Glutamatergic neuron (in vitro differentiated cells): Measurements from ENCODE around the gene OBI1. TPM values are rescaled to one million over a fixed set of nuclear protein-coding genes. Genes with fewer than 3 reads are reported as not detected.

Experiments used
- DNase-seq: peaks from one replicate; pipeline ENCODE4 v3.0.0; 2022
- H3K27ac Mint-ChIP-seq: one replicate; pipeline ENCODE4 v1.8.0; 2020; ENCODE audit warnings: mild to moderate bottlenecking, mixed read lengths, inconsistent platforms; ENCODE audit not compliant: unreplicated experiment
- H3K27me3 Mint-ChIP-seq: one replicate; pipeline ENCODE4 v1.8.0; 2020; ENCODE audit warnings: mild to moderate bottlenecking, moderate library complexity, mixed read lengths, inconsistent platforms; ENCODE audit not compliant: unreplicated experiment
- H3K36me3 Mint-ChIP-seq: one replicate; pipeline ENCODE4 v1.8.0; 2020; ENCODE audit warnings: mild to moderate bottlenecking, mixed read lengths, inconsistent platforms; ENCODE audit not compliant: unreplicated experiment
- H3K4me1 Mint-ChIP-seq: one replicate; pipeline ENCODE4 v1.8.0; 2020; ENCODE audit warnings: mild to moderate bottlenecking, low read depth, mixed read lengths, inconsistent platforms; ENCODE audit not compliant: unreplicated experiment
- H3K4me3 Mint-ChIP-seq: one replicate; pipeline ENCODE4 v1.8.0; 2020; ENCODE audit warnings: mild to moderate bottlenecking, mixed read lengths, inconsistent platforms; ENCODE audit not compliant: unreplicated experiment
- H3K9me3 Mint-ChIP-seq: one replicate; pipeline ENCODE4 v1.8.0; 2020; ENCODE audit warnings: mild to moderate bottlenecking, moderate library complexity, mixed read lengths, inconsistent platforms; ENCODE audit not compliant: unreplicated experiment
- total RNA-seq: library from RNA; stranded (reverse); fragmentation: NEBNext Ultra II Directional; extraction: Animal tissue kit (Norgen Biotek cat#: 25700); gene quantifications from one replicate; pipeline ENCODE4 v1.2.1, GENCODE V29; 2021; ENCODE audit not compliant: unreplicated experiment
- TF ChIP-seq, protein P1 (sequence below): fragments of 200-600 bp; sonication (generic); IDR thresholded peaks from one replicate; pipeline ENCODE4 v1.5.0; 2021; ENCODE audit not compliant: partially characterized antibody, unreplicated experiment

OBI1 gene
- total RNA-seq, 1 donor from 2014 or later = 16.7 TPM

DNA sequence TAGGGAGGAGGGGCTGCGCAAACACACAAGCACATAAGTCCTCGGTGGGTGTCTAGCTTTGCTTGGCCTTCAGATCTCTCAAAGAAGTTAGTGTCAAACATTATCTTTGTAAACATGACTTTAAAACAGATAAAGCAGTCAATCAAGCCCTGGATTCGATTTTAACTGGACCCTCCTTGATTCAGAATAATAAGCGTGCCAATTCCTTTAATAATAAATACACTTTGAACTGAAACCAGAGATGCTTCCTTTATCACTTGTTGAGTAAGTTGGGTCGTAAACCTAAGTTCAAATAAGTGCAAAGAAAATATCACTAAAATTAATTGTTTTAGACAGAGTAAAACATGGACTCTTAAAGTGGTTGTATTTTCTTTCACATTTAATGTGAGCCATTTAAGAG lies 86.5 kb downstream of the OBI1 start:
- H3K27me3 Mint-ChIP-seq = no peaks in the 10 kb centered on the region
- no peak overlapping the region for H3K4me3 Mint-ChIP-seq
- TF ChIP-seq, protein P1, sequence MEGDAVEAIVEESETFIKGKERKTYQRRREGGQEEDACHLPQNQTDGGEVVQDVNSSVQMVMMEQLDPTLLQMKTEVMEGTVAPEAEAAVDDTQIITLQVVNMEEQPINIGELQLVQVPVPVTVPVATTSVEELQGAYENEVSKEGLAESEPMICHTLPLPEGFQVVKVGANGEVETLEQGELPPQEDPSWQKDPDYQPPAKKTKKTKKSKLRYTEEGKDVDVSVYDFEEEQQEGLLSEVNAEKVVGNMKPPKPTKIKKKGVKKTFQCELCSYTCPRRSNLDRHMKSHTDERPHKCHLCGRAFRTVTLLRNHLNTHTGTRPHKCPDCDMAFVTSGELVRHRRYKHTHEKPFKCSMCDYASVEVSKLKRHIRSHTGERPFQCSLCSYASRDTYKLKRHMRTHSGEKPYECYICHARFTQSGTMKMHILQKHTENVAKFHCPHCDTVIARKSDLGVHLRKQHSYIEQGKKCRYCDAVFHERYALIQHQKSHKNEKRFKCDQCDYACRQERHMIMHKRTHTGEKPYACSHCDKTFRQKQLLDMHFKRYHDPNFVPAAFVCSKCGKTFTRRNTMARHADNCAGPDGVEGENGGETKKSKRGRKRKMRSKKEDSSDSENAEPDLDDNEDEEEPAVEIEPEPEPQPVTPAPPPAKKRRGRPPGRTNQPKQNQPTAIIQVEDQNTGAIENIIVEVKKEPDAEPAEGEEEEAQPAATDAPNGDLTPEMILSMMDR = no peak
- no peaks in the 10 kb centered on the region for H3K36me3 Mint-ChIP-seq
- DNase-seq = no peak
- H3K9me3 Mint-ChIP-seq = no peaks in the 10 kb centered on the region
- H3K27ac Mint-ChIP-seq = no peak overlapping the region
- peaks cover 3% of the 10 kb centered on the region for H3K4me1 Mint-ChIP-seq

DNA sequence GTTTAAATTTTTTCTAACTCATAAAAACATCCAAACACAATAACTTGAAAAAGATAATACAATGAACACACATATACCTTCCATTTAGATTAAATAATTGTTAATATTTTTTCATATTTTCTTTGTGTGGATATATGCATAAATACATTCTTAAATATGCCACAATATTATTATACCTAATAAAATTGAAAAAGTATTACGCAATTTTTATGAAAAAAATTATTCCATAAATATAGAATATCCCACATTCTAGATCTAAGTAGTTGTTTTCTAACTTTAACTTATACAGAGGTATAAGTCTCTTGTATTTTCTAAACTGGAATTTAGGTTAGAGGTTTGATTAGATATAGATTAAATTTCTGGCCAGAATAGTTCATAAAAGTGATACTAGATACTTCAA lies 89.9 kb downstream of the OBI1 start:
- Mint-ChIP-seq H3K4me1 (no peaks in the 10 kb centered on the region), H3K9me3 (no peaks in the 10 kb centered on the region)

DNA sequence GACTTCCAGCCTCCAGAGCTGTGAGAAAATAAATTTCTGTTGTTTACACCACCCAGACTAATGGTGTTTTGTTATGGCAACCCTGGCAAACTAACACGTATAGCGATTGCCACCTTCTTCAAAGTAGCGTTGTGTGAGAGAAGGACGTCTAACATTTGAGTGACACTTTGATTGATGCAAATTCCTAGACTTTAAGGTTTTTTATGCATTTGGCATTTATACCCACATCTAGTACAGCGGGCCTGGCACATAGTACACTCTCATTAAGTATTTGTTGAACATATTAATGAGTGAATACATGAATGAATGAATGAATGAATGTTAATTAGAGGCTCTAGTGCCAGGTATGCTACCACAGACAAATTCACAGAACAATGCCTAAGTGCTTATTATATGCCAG lies 92.3 kb downstream of the OBI1 start:
- H3K36me3 Mint-ChIP-seq = no peaks in the 10 kb centered on the region
- TF ChIP-seq, protein P1 = no peak
- H3K4me3 Mint-ChIP-seq = no peak overlapping the region
- H3K4me1 Mint-ChIP-seq = no peaks in the 10 kb centered on the region
- no peaks in the 10 kb centered on the region for H3K27me3 Mint-ChIP-seq
- H3K9me3 Mint-ChIP-seq = no peaks in the 10 kb centered on the region
- DNase-seq = no peak
- H3K27ac Mint-ChIP-seq = no peak overlapping the region

More for the DNA sequence above, 89.9 kb downstream of the OBI1 start:
- Mint-ChIP-seq H3K27me3 (no peaks in the 10 kb centered on the region), H3K36me3 (no peaks in the 10 kb centered on the region), H3K27ac (no peak overlapping the region), H3K4me3 (no peak overlapping the region)
- TF ChIP-seq, protein P1 = no peak
- no peak for DNase-seq

Other genes starting within 250 kb of the OBI1 start
- 125 TPM for gene POU4F1, start 55.6 kb downstream of the OBI1 start, total RNA-seq